ENCODE results near the gene BAIAP2L1.
"Not testable (repeated sequence)": the region's sequence is repeated elsewhere in the genome, so short reads cannot be mapped to it uniquely, and the experiment has no call there.

Gene BAIAP2L1, protein sequence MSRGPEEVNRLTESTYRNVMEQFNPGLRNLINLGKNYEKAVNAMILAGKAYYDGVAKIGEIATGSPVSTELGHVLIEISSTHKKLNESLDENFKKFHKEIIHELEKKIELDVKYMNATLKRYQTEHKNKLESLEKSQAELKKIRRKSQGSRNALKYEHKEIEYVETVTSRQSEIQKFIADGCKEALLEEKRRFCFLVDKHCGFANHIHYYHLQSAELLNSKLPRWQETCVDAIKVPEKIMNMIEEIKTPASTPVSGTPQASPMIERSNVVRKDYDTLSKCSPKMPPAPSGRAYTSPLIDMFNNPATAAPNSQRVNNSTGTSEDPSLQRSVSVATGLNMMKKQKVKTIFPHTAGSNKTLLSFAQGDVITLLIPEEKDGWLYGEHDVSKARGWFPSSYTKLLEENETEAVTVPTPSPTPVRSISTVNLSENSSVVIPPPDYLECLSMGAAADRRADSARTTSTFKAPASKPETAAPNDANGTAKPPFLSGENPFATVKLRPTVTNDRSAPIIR

DNA sequence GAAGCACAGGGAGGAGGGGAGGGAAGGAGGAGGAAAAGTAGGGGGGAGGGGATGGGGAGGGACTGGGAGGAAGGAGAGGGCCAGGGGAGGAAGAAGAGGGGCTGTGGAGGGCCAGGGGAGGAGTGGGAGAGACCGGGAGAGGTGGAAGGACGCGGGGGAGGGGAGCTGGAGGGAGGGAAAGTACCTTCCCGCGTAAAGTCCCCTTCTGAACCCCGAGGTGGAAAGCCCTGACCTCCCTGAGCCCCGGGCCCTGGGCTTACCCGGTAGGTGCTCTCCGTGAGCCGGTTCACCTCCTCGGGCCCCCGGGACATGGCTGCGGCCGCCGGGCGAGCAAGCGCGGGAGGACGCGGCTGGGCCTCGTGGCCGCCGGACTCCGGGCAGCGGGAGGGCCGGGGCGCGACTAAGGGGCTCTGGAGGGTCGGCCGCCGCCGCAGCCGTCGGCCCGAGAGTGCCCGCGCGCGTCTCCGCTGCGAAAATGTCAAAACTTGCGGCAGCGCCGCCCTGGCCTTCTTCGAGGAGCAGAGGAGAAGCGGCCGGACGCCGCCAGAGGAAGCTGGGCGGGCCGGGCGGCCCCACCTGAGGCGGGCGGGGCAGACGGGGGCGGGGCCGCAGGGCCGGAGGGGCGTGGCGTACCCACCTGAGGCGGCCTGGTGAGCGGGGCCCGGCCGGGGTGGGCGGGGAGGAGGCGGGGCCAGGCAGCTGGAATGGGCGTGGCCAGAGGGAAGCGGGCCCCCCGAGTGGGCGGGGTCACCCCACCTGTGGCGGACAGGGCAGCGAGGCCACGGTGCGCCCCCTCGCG, at the start of gene BAIAP2L1:
BAIAP2L1 (minus strand) TSS at position 549 of the 799 bp plus-strand sequence; CDS start at position 311, 238 bp downstream.
- peak; percentile 87 for DNase-seq (ENCODE audit: low spot score)

DNA sequence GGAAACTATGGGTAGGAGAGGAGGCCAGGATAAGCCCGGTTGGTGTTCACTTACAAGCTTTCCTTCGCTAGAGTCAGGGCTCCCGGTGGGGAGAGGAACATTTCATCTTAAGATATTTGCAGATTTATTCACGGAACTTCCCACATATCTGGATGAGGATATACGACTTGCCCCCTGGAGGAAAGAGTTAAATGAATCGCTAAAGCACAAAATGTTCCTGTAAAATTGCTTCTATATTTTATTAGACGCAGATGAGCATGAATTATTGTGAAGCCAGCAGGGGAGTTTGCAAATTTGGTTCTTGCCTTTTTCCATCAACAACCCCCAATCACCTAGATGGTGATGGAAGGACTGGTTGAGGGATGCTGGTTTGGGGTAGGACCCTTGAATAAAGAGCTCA, 47.9 kb upstream of the BAIAP2L1 start:
- no peak for DNase-seq (ENCODE audit: low spot score)

DNA sequence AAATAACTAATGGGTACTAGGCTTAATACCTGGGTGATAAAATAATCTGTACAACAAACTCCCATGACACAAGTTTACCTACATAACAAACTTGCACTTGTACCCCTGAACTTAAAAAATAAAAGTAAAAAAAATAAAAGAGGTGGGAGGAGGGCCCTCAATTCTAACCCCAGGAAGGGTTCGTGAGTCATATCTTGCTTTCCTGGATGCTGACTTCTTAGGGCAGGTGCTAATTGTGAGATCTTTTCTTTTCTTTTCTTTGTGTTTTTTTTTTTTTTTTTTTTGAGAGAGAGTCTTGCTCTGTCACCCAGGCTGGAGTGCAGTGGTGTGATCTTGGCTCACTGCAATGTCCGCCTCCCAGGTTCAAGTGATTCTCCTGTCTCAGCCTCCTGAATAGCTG, 40.1 kb upstream of the BAIAP2L1 start:
- not testable (repeated sequence) for DNase-seq (ENCODE audit: low spot score)

DNA sequence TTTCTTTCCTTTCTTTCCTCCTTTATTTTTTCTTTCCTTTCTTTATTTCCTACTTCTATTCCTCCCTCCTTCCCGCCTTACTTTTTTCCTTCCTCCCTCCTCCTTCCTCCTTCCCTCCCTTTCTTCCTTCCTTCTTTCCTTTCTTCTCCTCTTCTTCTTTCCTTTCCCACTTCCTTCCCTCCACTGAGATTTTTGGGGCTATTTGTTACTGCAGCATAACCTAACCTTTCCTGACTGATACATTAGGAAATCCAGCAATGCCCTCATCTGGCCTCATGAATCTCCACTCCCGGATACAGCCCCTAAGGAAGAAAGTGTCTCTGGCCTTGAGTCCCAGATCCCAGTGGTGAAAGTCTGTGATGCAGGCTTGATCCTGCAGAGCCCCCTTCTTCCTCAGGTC, 38.6 kb upstream of the BAIAP2L1 start:
- DNase-seq (ENCODE audit: low spot score): no peak

DNA sequence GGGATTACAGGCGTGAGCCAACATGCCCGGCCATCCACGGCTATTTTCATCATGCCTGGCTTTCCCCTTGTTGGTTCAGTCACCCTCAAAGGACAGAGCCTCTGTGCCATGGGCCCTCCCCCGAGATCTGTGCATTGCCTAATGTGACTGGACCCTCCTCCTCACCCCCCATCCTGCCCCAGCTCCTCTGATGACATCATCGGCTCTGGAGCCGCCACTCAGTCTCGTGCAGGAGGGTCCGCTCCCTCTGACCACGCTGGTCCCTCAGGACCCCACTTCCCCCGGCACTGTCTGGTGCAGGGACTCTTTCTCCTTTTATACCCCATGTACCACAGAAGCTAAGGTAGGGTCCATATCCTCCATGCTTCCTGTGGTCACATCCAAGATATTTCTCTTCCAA, 33.2 kb upstream of the BAIAP2L1 start:
- no peak for DNase-seq (ENCODE audit: low spot score)

DNA sequence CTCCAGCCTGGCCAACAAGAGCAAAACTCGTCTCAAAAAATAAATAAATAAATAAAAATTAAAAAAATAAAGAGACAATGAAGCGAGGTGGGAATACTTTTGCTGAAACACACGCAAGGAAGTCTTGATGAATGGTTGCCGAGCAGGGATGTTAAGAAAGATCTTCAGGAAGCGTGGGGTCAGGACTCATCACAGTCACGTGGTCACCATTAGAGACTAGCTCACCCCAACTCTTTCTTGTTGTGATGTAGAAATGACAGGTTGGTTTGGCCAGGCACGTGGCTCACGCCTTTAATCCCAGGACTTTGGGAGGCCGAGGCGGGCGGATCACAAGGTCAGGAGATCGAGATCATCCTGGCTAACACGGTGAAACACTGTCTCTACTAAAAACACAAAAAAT, 28.9 kb upstream of the BAIAP2L1 start:
- DNase-seq (ENCODE audit: low spot score): no peak

DNA sequence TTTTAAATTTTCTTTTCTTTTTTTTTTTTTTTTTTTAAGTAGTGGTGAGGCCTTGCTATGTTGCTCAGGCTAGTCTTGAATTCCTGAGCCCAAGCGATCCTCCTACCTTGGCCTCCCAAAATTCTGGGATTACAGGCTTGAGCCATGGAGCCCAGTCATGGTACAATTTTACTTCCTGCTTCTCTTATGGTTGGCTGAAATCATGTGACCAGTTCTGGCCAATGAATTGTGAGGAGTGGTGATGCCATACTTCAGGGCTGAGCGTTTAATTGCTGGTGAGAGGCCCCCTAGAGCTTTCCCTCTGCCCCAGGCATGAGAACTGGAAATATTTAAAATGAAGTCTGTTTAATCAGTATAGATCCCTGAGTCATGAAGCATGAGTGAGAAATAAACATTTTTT, 22.2 kb upstream of the BAIAP2L1 start:
- peak; percentile 64 for DNase-seq (ENCODE audit: low spot score)

DNA sequence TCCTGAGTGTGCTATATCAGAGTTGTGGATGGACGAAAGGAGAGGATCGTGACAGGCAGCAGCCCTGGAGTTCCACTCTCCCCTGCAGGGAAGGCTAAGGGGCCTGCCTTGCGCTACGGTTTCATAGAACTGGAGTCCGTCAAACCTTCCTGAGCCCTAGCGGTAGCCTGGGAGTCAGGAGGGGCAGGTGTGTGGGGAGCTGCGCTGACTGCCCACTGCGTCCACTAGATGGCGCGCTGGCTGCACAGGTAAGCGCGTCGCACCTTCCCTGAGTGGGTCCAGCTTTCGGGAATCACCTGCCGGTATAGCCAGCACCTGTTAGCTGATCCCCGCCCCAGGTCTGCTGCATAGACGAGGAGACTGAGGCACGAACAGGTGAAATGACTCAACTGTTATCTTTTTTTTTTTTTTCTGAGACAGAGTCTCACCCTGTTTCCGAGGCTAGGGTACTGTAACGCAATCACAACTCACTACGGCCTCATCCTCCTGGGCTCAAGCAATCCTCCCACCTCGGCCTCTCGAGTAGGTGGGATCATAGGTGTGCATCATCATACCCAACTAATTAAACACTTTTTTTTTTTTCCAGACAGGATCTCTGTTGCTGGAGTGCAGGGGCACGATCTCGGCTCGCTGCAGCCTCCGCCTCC, 20.2 kb upstream of the BAIAP2L1 start:
- peak; percentile 64 for DNase-seq (ENCODE audit: low spot score)

DNA sequence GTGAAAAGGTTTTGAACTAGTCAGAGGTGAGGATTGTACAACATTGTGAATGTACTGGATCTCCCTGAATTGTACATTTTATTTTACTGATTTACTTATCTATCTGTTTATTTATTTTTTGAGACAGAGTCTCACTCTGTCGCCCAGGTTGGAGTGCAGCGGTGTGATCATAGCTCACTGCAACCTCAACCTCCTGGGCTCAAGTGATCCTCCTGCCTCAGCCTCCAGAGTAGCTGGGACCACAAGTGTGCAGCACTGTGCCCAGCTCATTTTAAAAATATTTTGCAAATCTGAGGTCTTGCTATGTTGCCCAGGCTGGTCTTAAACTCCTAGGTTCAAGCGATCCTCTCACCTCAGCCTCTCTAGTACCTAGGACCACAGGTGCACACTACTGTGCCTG, 19.1 kb upstream of the BAIAP2L1 start:
- DNase-seq (ENCODE audit: low spot score): not testable (repeated sequence)

DNA sequence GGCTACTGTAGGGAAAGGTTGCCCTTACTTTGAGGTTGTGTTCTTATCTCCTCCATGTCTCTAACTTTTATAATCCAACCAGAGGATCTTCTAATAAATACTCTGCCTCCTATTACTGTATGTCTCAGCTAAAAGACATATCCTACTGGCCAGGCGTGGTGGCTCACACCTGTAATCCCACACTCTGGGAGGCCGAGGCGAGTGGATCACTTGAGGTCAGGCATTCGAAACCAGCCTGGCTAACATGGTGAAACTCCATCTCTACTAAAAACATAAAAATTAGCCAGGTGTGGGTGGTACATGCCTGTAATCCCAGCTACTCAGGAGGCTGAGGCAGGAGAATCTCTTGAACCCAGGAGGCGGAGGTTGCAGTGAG, 18.4 kb upstream of the BAIAP2L1 start:
- DNase-seq (ENCODE audit: low spot score): not testable (repeated sequence)

DNA sequence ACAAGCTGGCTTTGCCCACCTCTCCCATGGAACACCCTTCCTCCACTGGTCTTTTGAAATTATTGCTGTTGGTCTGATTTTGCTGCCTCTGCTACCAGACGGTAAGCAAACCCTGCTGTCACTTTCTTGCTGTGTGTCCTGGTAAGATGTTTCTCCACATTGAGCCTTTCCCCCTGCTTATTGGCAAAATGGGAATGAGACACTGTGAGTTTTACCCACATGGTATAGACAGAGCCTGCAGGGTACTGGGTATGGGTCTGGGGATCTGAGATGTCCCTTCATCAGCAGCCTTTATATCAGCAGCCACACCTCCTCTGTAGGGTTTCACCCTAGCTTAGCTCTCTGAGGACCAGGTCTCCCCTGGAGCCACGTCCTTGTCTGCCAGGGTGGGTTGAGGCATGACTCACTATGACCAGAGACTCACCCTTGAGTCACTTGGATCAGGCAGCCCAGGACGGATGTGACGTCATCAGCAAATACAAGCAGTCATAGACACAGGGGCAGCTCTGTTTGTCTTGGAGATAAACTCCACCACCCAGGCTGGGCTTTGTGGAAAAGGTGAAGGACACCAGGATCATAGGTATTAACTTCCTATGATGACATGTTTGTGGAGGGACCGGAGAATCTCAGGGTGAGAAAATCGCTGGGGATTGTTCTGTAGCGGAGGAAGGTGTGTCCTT, 17.9 kb upstream of the BAIAP2L1 start:
- peak; percentile 98 for DNase-seq (ENCODE audit: low spot score)

DNA sequence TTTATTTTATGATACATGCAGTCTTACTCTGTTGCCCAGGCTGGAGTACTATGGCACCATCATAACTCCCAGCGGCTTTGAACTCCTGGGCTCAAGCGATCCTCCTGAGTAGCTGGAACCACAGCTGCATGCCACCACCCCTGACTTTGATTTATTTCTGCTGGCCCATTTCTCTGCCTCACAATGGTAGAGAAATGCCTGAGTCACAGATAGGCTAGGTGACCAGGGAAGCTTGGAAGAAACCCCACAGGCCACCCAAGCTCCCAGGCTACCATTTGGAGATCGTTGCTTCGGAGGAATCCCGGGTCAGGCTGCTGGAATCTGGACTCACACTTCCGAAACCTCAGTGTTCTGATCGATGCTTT, 17.4 kb upstream of the BAIAP2L1 start:
- no peak for DNase-seq (ENCODE audit: low spot score)

DNA sequence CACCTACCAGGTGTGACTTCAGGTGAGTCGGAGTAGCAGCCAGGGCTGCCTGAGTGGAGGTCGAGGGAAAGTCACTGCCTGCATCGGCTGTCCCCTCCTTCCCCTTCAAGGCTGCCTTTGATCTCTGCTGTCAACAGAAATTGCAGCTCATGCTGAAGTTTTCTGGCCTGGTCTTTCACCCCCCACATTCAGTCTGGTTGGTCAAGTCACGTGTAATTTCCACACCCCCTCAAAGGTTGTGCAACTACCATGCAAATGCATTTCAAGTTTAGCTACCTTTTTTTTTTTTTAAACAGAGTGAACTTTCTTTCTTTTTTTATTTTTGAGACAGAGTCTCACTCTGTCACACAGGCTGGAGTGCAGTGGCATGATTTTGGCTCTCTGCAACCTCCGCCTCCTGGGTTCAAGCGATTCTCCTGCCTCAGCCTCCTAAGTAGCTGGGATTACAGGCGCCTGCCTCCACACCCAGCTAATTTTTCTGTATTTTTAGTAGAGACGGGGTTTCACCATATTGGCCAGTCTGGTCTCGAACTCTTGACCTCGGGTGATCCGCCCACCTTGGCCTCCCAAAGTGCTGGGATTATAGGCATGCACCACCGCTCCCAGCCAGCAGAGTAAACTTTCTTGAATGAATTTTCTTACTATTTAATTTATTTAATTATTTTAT, 16.8 kb upstream of the BAIAP2L1 start:
- DNase-seq (ENCODE audit: low spot score): not testable (repeated sequence)

DNA sequence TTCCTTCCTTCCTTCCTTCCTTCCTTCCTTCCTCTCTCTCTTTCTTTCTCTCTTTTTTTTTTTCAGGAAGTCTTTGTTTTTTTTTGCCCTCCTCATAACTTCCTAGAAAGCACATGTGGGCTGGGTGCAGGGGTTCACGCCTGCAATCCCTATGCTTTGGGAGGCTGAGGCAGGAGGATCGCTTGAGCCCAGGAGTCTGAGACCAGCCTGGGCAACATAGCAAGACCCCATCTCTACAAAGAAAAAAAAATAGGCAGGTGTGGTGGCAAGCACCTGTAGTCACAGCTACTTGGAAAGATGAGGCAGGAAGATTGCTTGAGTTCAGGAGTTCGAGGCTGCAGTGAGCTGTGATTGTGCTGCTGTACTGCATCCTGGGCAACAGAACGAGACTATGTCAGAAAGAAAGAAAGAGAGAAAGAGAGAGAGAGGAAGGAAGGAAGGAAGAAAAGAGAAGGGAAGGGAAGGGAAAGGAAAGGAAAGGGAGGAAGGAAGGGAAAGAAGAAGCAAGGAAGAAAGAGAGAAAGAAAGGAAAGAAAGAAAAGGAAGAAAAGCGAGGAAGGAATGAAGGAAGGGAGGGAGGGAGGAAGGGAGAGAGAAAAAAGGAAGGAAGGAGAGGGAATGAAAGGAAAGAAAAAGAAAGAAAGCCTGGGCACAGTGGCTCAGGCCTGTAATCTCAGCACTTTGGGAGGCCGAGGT, 13.5 kb upstream of the BAIAP2L1 start:
- DNase-seq (ENCODE audit: low spot score): no peak

DNA sequence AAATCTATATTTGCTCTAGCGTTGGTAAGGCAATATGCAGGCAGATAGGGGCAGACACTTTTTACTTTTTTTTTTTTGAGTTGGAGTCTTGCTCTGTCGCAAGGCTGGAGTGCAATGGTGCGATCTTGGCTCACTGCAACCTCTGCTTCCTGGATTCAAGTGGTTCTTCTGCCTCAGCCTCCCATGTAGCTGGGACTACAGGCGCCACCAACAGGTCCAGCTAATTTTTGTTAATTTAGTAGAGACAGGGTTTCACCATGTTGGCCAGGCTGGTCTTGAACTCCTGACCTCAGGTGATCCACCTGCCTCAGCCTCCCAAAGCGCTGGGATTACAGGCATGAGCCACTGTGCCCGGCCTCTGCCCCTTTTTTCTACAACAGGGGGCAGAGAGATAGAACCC, 12.8 kb upstream of the BAIAP2L1 start:
- DNase-seq (ENCODE audit: low spot score): not testable (repeated sequence)

DNA sequence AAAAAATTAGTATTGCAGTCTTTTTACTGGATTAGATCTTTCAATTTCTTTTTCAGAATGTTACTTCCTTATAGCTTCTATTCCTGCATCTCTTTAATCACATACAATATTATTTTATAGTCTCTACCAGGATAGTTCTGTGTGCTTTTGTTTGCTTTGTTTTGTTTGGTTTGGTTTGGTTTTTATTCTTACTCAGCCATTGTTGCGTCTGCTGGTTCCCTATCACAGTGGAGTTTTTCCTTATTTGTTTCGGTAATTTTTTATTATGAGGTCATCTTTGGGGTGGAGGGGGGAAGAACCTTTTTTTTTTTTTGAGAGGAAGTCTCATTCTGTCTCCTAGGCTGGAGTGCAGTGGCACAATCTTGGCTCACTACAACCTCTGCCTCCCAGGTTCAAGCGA, 9.0 kb upstream of the BAIAP2L1 start:
- DNase-seq (ENCODE audit: low spot score): no peak

DNA sequence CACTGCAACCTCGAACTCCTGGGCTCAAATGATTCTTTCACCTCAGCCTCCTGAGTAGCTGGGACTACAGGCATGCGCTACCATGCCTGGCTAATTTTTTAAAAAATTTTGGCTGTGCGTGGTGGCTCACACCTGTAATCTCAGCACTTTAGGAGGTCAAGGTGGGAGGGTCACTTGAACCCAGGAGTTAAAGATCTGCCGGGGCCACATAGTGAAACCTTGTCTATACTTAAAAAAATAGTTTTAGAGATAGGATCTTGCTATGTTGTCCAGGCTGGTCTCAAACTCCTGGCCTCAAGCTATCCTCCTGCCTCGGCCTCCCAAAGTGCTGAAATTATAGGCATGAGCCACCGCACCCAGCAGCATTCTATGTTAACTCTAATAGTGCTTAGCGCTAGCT, 7.3 kb upstream of the BAIAP2L1 start:
- DNase-seq (ENCODE audit: low spot score): not testable (repeated sequence)

DNA sequence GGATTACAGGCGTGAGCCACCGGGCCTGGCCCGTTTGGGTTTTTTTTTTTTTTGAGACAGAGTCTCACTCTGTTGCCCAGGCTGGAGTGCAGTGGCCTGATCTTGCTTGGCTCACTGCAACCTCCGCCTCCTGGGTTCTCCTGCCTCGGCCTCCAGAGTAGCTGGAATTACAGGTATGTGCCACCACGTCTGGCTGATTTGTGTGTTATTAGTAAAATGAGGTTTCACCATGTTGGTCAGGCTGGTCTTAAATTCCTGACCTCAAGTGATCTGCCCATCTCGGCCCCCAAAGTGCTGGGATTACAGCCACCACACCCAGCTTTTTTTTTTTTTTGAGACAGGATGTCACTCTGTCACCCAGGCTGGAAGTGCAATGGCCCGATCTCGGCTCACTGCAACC, 5.9 kb upstream of the BAIAP2L1 start:
- no peak for DNase-seq (ENCODE audit: low spot score)

DNA sequence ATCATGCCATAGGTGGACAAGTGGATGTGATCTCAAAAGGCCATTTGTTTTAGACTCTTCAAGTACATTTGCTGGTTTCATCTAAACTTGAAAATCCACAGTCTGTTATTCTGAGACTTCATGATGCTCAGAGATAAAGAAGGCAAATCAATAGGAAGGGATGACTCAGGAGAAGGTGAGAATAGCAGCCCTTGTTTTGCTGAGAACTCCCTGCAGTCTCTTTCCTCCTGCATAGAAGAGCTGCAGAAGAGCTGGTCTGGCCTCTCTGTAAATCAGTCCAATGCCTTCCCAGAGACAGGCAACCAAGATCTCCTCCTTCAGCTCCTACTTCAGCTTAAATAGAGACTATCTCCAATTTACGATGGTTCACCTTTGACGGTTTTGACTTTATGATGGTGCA, 4.0 kb upstream of the BAIAP2L1 start:
- no peak for DNase-seq (ENCODE audit: low spot score)

DNA sequence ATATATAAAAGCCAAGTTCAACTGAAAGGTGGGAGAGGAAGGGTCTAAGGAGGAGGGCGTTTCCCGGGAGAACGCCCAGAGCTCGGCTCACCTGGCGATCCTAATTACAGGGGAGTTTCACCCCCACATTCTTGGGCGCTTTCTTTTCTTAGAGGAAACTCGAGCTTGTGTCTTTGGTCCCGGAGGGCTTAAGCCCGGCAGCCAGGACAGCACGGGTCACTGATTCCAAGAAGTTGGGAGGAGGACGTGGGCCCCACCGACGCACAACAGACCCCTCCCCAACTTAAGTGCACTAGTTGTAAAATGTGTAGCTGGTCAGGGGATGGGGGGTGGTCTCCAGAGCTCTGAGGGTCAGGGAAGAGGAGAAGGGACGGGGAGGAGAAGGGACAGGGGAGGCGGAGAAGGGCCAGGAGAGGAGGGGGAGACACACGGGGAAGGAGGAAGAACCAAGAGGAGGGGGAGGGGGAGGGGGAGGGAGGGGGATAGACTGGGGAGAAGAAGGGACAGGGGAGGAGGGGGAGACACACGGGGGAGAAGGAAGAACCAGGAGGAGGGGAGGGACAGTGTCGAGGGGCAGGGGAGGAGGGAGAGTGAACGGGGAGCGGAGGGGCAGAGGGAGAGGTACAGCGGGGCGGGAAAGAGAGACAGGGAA, 874 bp downstream of the BAIAP2L1 start:
- DNase-seq (ENCODE audit: low spot score): no peak

Measured in COLO829 (cell line).